ENCODE data around the gene NHSL1. TPM values are rescaled to one million over a fixed set of nuclear protein-coding genes. Genes with fewer than 3 reads are reported as not detected.

Gene NHSL1
- total and polyA plus RNA-seq, 7 donors = 0.08 to 2.3 (median 1.2) TPM

GRCh38 chr6:138482816-138483215, 16.5 kb downstream of the NHSL1 start:
- Histone ChIP-seq H3K27ac (no peak overlapping the region), H3K9me3 (no peaks in the 10 kb centered on the region), H3K27me3 (ENCODE audit: insufficient read depth in 3 of 3, low read length in 2 of 3) (no peaks in the 10 kb centered on the region), H3K4me3 (no peak overlapping the region), H3K4me1 (no peaks in the 10 kb centered on the region), H3K36me3 (ENCODE audit: insufficient read depth in 1 of 2, low read depth in 1 of 2) (no peaks in the 10 kb centered on the region)
- TF ChIP-seq, protein P1, sequence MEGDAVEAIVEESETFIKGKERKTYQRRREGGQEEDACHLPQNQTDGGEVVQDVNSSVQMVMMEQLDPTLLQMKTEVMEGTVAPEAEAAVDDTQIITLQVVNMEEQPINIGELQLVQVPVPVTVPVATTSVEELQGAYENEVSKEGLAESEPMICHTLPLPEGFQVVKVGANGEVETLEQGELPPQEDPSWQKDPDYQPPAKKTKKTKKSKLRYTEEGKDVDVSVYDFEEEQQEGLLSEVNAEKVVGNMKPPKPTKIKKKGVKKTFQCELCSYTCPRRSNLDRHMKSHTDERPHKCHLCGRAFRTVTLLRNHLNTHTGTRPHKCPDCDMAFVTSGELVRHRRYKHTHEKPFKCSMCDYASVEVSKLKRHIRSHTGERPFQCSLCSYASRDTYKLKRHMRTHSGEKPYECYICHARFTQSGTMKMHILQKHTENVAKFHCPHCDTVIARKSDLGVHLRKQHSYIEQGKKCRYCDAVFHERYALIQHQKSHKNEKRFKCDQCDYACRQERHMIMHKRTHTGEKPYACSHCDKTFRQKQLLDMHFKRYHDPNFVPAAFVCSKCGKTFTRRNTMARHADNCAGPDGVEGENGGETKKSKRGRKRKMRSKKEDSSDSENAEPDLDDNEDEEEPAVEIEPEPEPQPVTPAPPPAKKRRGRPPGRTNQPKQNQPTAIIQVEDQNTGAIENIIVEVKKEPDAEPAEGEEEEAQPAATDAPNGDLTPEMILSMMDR (IDR thresholded peaks at IDR 0.05) = no peak
- no peak for DNase-seq
- WGBS, 3 donors = 82 to 86% (median 83%) methylated on average over 3 of the region's 3 CpGs
- no peak for ATAC-seq
- intact Hi-C loops (cut with DNase I) = no loop called here

DNA sequence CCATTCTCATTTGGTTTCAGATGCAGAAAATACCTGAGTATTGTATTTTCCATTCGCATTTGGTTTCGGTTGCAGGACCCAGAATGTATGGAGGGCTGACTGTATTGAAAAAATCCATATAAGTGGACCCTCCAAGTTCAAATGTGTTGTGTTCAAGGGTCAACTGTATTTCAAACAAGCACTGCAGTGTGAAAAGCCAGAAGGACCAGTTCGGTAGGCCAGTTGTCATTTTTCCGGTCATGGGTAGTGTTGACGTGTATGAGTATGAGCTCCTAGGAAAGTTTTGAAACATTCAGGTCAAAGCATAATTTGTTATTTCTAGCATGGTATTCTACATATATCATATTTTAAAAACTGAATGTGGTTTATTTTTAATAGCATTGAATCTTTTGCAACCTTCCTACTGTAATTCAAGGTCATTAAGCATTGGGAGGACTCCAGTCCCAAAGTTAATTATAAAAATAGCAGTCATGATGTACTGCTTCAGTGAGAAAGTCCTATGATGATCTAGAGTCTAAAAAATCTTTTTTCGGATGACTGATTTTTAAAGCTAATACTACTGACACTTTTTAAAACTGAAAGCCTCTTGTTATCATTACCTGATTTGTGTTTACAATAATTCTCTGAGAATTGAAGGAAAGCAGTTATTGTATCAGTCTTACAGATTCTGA, 18.9 kb downstream of the NHSL1 start:
- Histone ChIP-seq H3K36me3 (ENCODE audit: insufficient read depth in 1 of 2, low read depth in 1 of 2) (no peaks in the 10 kb centered on the region), H3K9me3 (no peaks in the 10 kb centered on the region), H3K27ac (no peak overlapping the region), H3K4me3 (no peak overlapping the region), H3K4me1 (no peaks in the 10 kb centered on the region), H3K27me3 (ENCODE audit: insufficient read depth in 3 of 3, low read length in 2 of 3) (no peaks in the 10 kb centered on the region)
- ATAC-seq (no peak), DNase-seq (no peak)
- intact Hi-C loops (cut with DNase I) = no loop called here
- TF ChIP-seq, protein P1 (IDR thresholded peaks at IDR 0.05) = no peak
- WGBS, 3 donors = 83 to 95% (median 86%) methylated on average over 6 of the region's 6 CpGs

GRCh38 chr6:138477913-138478539, 21.3 kb downstream of the NHSL1 start:
- ATAC-seq = no peak
- Histone ChIP-seq H3K4me1 (no peaks in the 10 kb centered on the region), H3K4me3 (no peak overlapping the region), H3K27me3 (ENCODE audit: insufficient read depth in 3 of 3, low read length in 2 of 3) (no peaks in the 10 kb centered on the region), H3K27ac (no peak overlapping the region), H3K9me3 (no peaks in the 10 kb centered on the region), H3K36me3 (ENCODE audit: insufficient read depth in 1 of 2, low read depth in 1 of 2) (no peaks in the 10 kb centered on the region)
- DNase-seq = no peak
- intact Hi-C loops (cut with DNase I) = no loop called here
- TF ChIP-seq, protein P1 (IDR thresholded peaks at IDR 0.05) = no peak
- 74 to 86% (median 85%) methylated on average over 4 of the region's 4 CpGs for WGBS, 3 donors

- intact Hi-C loops (cut with DNase I) = no loop called here
- Histone ChIP-seq H3K4me3 (no peak overlapping the region), H3K27me3 (ENCODE audit: insufficient read depth in 3 of 3, low read length in 2 of 3) (no peaks in the 10 kb centered on the region), H3K36me3 (ENCODE audit: insufficient read depth in 1 of 2, low read depth in 1 of 2) (no peaks in the 10 kb centered on the region), H3K4me1 (no peaks in the 10 kb centered on the region), H3K9me3 (no peaks in the 10 kb centered on the region), H3K27ac (no peak overlapping the region)
- DNase-seq = no peak
- TF ChIP-seq, protein P1 (IDR thresholded peaks at IDR 0.05) = no peak
- no peak for ATAC-seq
Observed at GRCh38 chr6:138476116-138476515, 23.2 kb downstream of the NHSL1 start.

Measured in psoas muscle (tissue), 8 donors.